Vagina (tissue), 2 donors: ENCODE results near the gene LLCFC1. TPM values are rescaled to one million over a fixed set of nuclear protein-coding genes. Genes with fewer than 3 reads are reported as not detected.
A peak's percentile ranks its signal among the peaks of the same experiment; 100 is the strongest.

ENCODE experiments used
- DNase-seq, 2 donors: peaks; one replicate each; pipeline ENCODE4 v3.0.0-alpha.2; 2017; ENCODE audit errors: extremely low spot score in 2 of 2
- H3K27ac ChIP-seq: fragments of 200-600 bp; sonication (generic); one replicate; pipeline ENCODE4 v1.5.1; 2019
- H3K27me3 ChIP-seq: fragments of 200-600 bp; sonication (generic); one replicate; pipeline ENCODE4 v1.5.1; 2019
- H3K36me3 ChIP-seq, 2 donors: fragments of 200-600 bp; sonication (generic); one replicate each; pipeline ENCODE4 v1.5.1; 2017 to 2019
- H3K4me1 ChIP-seq: fragments of 200-600 bp; sonication (generic); one replicate; pipeline ENCODE4 v1.5.1; 2019
- H3K4me3 ChIP-seq, 2 donors: fragments of 200-600 bp; sonication (generic); 1 replicate in 1 of 2; 2 replicates in 1 of 2; pipeline ENCODE4 v1.5.1; 2016 to 2019
- H3K9me3 ChIP-seq: fragments of 200-600 bp; sonication (generic); one replicate; pipeline ENCODE4 v1.5.1; 2019
- POLR2A ChIP-seq, 2 donors: fragments of 450-650 bp; IDR thresholded peaks; one replicate each; pipeline ENCODE4 v1.6.1; 2017; ENCODE audit warnings: antibody characterized with exemption in 2 of 2, mild to moderate bottlenecking in 2 of 2, moderate library complexity in 2 of 2
- POLR2AphosphoS5 ChIP-seq, 2 donors: sonication (generic); formaldehyde crosslinking; IDR thresholded peaks; one replicate each; pipeline ENCODE4 v1.9.0; 2017; ENCODE audit warnings: antibody characterized with exemption in 2 of 2, mild to moderate bottlenecking in 2 of 2, low read depth in 1 of 2; ENCODE audit not compliant: insufficient read depth in 1 of 2
- intact Hi-C: fragments of 100-400 bp; cut with DNase I; formaldehyde crosslinking; loops from one replicate; pipeline ENCODE4 v1.15.1; 2023
- total RNA-seq: library from RNA; depleted of rRNA; stranded (reverse); fragments of >200 nt; gene quantifications from one replicate; pipeline ENCODE4 v1.2.3, GENCODE V29; 2016
- TF ChIP-seq, protein P1 (sequence below), 3 experiments: fragments of 450-650 bp in 2 of 3; fragments of 200-600 bp in 1 of 3; sonication (generic) in 1 of 3; IDR thresholded peaks; one replicate each; pipeline ENCODE4 v1.5.1; 2017 to 2019; ENCODE audit warnings: antibody characterized with exemption in 3 of 3, mild to moderate bottlenecking in 2 of 3, moderate library complexity in 2 of 3

The LLCFC1 gene
- not detected for total RNA-seq

DNA sequence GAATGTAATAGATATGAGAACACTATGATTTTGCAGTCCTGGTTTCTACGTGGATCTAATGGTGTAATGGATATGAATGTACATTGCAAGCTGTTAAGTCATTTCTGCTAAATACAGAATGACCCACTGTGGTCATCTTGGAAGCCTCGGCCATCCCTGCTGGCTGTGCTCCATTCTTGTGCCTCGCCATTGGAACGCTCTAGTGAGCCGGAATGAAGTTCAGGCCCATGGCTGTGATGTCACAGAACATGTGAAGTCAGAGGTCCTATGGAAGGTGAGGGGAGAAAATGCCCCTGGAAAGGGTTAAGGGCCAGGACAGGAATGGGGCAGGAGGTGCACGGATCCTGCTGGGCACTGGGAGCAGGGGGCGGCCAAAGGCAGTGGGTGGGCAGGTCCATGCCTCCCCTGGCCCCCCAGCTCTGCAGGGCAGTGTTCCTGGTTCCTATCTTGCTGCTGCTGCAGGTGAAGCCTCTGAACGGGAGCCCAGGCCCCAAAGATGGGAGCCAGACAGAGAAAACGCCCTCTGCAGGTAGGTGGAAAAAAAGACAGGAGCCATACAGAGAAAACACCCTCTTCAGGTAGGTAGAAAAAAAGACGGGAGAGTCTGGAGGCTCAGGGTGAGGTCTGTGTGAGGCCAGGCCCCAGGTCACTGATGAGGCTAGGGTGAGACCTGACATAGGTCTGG is at the start of gene LLCFC1:
TSS of gene LLCFC1 (plus strand) at position 259 of the 685 bp plus-strand sequence. CDS start at position 397, 138 bp downstream.
- no peak within 1 kb of the TSS for H3K4me3 ChIP-seq
- H3K36me3 ChIP-seq, result no peaks in the 10 kb centered on the region
- DNase-seq, result no peak
- H3K4me1 ChIP-seq, result peaks cover 9% of the 10 kb centered on the region
- no peaks in the 10 kb centered on the region for H3K27me3 ChIP-seq
- intact Hi-C loops, result no loop called here
- TF ChIP-seq POLR2AphosphoS5 (IDR thresholded peaks at IDR 0.05; ENCODE audit: insufficient read depth in 1 of 2, low read depth in 1 of 2) (no peak), POLR2A (IDR thresholded peaks at IDR 0.05) (no peak)
- TF ChIP-seq, protein P1, sequence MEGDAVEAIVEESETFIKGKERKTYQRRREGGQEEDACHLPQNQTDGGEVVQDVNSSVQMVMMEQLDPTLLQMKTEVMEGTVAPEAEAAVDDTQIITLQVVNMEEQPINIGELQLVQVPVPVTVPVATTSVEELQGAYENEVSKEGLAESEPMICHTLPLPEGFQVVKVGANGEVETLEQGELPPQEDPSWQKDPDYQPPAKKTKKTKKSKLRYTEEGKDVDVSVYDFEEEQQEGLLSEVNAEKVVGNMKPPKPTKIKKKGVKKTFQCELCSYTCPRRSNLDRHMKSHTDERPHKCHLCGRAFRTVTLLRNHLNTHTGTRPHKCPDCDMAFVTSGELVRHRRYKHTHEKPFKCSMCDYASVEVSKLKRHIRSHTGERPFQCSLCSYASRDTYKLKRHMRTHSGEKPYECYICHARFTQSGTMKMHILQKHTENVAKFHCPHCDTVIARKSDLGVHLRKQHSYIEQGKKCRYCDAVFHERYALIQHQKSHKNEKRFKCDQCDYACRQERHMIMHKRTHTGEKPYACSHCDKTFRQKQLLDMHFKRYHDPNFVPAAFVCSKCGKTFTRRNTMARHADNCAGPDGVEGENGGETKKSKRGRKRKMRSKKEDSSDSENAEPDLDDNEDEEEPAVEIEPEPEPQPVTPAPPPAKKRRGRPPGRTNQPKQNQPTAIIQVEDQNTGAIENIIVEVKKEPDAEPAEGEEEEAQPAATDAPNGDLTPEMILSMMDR (IDR thresholded peaks at IDR 0.05), result no peak
- no peaks in the 10 kb centered on the region for H3K9me3 ChIP-seq
- H3K27ac ChIP-seq, result no peak within 1 kb of the TSS

DNA sequence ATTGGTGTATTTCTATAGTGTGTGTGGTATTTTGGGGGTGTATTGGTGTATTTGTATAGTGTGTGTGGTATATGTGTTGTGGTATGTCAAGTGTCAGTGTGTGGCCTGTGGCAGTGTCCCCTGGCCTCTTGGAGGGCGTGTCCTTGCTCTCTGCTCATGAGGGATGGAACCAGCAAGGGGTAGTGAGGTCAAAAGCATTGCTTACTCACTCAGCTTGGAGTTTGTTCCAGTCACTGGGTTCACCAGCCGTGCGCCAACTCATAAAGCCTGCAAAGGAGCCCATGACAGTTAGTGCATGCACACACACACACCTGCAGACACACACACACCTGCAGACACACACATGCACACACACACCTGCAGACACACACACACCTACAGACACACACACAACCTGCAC is 49.5 kb upstream of the LLCFC1 start:
- TF ChIP-seq, protein P1 (IDR thresholded peaks at IDR 0.05), result no peak
- TF ChIP-seq POLR2AphosphoS5 (IDR thresholded peaks at IDR 0.05; ENCODE audit: insufficient read depth in 1 of 2, low read depth in 1 of 2), result no peak
- TF ChIP-seq POLR2A (IDR thresholded peaks at IDR 0.05), result no peak
- intact Hi-C loops, result no loop called here

DNA sequence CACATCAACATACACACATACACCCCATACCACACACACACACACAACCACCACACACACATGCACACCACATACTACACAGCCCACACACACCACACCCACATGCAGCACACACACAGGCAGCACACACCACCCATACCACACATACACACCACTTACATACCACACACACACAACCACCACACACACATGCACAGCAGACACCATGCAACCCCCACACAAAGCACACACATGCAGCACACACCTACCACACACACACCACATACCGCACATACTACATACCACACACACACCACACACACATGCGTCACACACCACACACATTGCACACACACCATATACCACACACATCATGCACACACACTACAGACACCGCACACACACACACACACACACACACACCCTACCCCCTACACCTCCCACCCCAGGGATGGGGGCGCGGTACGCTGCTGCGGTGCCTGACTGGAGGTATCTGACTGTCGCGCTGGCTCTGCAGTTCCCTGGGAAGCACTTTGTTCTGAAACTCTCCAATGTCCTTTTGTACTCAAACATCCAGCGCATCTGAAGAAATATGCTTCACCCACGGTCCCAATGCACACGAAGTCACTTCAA is 48.3 kb upstream of the LLCFC1 start:
- H3K4me3 ChIP-seq, result no peak overlapping the region
- H3K4me1 ChIP-seq, result peaks cover 9% of the 10 kb centered on the region
- peak in 1 of 2 donors; percentile 84 for DNase-seq
- H3K9me3 ChIP-seq, result no peaks in the 10 kb centered on the region
- no peak overlapping the region for H3K27ac ChIP-seq
- no peaks in the 10 kb centered on the region for H3K27me3 ChIP-seq
- TF ChIP-seq POLR2AphosphoS5 (IDR thresholded peaks at IDR 0.05; ENCODE audit: insufficient read depth in 1 of 2, low read depth in 1 of 2) (no peak), POLR2A (IDR thresholded peaks at IDR 0.05) (no peak)
- TF ChIP-seq, protein P1 (IDR thresholded peaks at IDR 0.05), result no peak
- H3K36me3 ChIP-seq, result no peaks in the 10 kb centered on the region
- intact Hi-C loops, result no loop called here

More for the DNA sequence above, 49.5 kb upstream of the LLCFC1 start:
- peaks cover 12% of the 10 kb centered on the region for H3K4me1 ChIP-seq
- no peaks in the 10 kb centered on the region for H3K9me3 ChIP-seq
- H3K27ac ChIP-seq, result no peak overlapping the region
- H3K4me3 ChIP-seq, result no peak overlapping the region
- H3K36me3 ChIP-seq, result no peaks in the 10 kb centered on the region
- DNase-seq, result no peak
- no peaks in the 10 kb centered on the region for H3K27me3 ChIP-seq

DNA sequence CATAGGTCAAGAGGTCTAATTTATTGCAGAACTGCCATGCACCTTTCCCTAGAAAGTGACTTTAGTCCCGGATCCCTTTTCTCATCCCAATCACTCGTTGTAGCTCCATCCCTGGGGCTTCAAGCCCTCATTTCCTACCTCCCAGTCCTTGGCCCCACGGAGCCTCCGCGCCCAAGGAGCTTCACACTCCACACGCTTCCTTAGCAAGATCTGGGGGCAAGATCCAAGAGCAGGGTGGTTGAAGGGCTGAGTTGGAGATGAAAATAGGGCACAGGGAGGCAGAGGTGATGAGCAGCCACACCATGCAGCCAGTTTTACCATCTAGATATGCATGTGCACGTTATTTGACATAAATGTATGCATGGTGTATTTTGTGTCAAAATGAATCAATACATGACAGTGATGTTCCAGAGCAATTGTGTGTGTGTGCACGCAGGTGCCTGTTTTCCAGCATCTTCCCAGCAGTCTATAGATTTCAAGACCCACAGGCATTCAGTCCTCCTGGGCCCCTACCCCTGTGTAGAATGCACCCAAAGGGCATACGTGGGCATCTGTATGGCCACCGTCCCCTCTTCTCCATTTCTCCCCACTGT is 47.7 kb upstream of the LLCFC1 start:
- Histone ChIP-seq H3K27ac (no peak overlapping the region), H3K27me3 (no peaks in the 10 kb centered on the region), H3K9me3 (no peaks in the 10 kb centered on the region), H3K4me1 (peaks cover 3% of the 10 kb centered on the region), H3K4me3 (no peak overlapping the region), H3K36me3 (no peaks in the 10 kb centered on the region)
- intact Hi-C loops, result no loop called here
- TF ChIP-seq, protein P1 (IDR thresholded peaks at IDR 0.05), result no peak
- TF ChIP-seq POLR2AphosphoS5 (IDR thresholded peaks at IDR 0.05; ENCODE audit: insufficient read depth in 1 of 2, low read depth in 1 of 2) (no peak), POLR2A (IDR thresholded peaks at IDR 0.05) (no peak)
- peak in 1 of 2 donors; percentile 64 for DNase-seq
